ENCODE measurements around the gene ASAP2.

GRCh38 chr2:9424447-9425164, 218.0 kb downstream of the ASAP2 start:
- TF ChIP-seq CTCF (conservative IDR thresholded peaks at IDR 0.05; ENCODE audit: low read length) (no peak), EZH2phosphoT487 (IDR thresholded peaks at IDR 0.05; ENCODE audit: borderline replicate concordance) (no peak)
